CD4-positive, alpha-beta memory T cell (primary cell): ENCODE results near the gene SCAMP5. TPM values are rescaled to one million over a fixed set of nuclear protein-coding genes. Genes with fewer than 3 reads are reported as not detected.

Experiments used
- CTCF ChIA-PET: fragments of 350-600 bp; sonication (Branson Sonifier 250); formaldehyde crosslinking; loops from one replicate; lab custom pipeline; 2021; ENCODE audit warnings: inconsistent platforms; ENCODE audit not compliant: partially characterized antibody; lab: Charles Lee
- POLR2A ChIA-PET: fragments of 350-600 bp; sonication (Branson Sonifier 250); formaldehyde crosslinking; loops from one replicate; lab custom pipeline; 2021; ENCODE audit not compliant: partially characterized antibody; lab: Charles Lee
- DNase-seq, 5 donors: peaks; one replicate each; pipeline versions ENCODE4 v3.0.0 to v3.0.0-alpha.2; 2020 to 2022; ENCODE audit warnings: mixed read lengths in 1 of 5
- H3K27ac ChIP-seq: one replicate; pipeline ENCODE4 v1.7.0; 2013; ENCODE audit warnings: low read depth, low read length
- H3K27me3 ChIP-seq: 2 replicates; pipeline ENCODE4 v1.7.0; 2013; ENCODE audit warnings: mild to moderate bottlenecking, low read length, moderate library complexity; ENCODE audit not compliant: insufficient read depth
- H3K36me3 ChIP-seq: 2 replicates; pipeline ENCODE4 v1.7.0; 2013; ENCODE audit warnings: mild to moderate bottlenecking, low read length, moderate library complexity; ENCODE audit not compliant: insufficient read depth
- H3K4me1 ChIP-seq: 2 replicates; pipeline ENCODE4 v1.7.0; 2013; ENCODE audit warnings: mild to moderate bottlenecking, low read length, moderate library complexity; ENCODE audit not compliant: insufficient read depth
- H3K4me3 ChIP-seq, 2 donors: one replicate each; pipeline ENCODE4 v1.7.0; 2013; ENCODE audit warnings: low read length in 2 of 2, mild to moderate bottlenecking in 1 of 2
- H3K9me3 ChIP-seq, 2 donors: one replicate each; pipeline ENCODE4 v1.7.0; 2013; ENCODE audit warnings: low read length in 2 of 2, control low read depth in 1 of 2; ENCODE audit not compliant: control insufficient read depth in 1 of 2
- H3K27ac Mint-ChIP-seq, 7 donors: one replicate each; pipeline ENCODE4 v1.8.0; 2020 to 2021; ENCODE audit warnings: mixed read lengths in 7 of 7, mild to moderate bottlenecking in 6 of 7, inconsistent platforms in 3 of 7, moderate library complexity in 3 of 7
- H3K27me3 Mint-ChIP-seq, 2 donors: one replicate each; pipeline ENCODE4 v1.8.0; 2020 to 2021; ENCODE audit warnings: mixed read lengths in 2 of 2
- H3K36me3 Mint-ChIP-seq, 2 donors: one replicate each; pipeline ENCODE4 v1.8.0; 2020 to 2021; ENCODE audit warnings: mixed read lengths in 2 of 2, inconsistent platforms in 1 of 2, mild to moderate bottlenecking in 1 of 2
- H3K4me1 Mint-ChIP-seq, 4 donors: one replicate each; pipeline ENCODE4 v1.8.0; 2020 to 2021; ENCODE audit warnings: mixed read lengths in 4 of 4, mild to moderate bottlenecking in 1 of 4
- H3K4me3 Mint-ChIP-seq, 8 donors: one replicate each; pipeline ENCODE4 v1.8.0; 2020 to 2021; ENCODE audit warnings: mixed read lengths in 8 of 8, mild to moderate bottlenecking in 7 of 8, moderate library complexity in 6 of 8, inconsistent platforms in 3 of 8
- H3K9me3 Mint-ChIP-seq, 8 donors: one replicate each; pipeline ENCODE4 v1.8.0; 2020 to 2021; ENCODE audit warnings: mixed read lengths in 8 of 8, mild to moderate bottlenecking in 5 of 8, inconsistent platforms in 3 of 8, moderate library complexity in 1 of 8
- intact Hi-C: fragments of 100-400 bp; cut with micrococcal nuclease; formaldehyde crosslinking; loops from one replicate; pipeline ENCODE4 v1.15.1; 2023
- polyA plus RNA-seq, 2 donors: library from polyadenylated mRNA; unstranded; fragments of 300-500 nt; fragmentation: Illumina TruSeq; gene quantifications; one replicate each; pipeline ENCODE4 v1.2.3, GENCODE V29; 2021
- total RNA-seq, 2 experiments: library from RNA; stranded (reverse); gene quantifications; one replicate each; pipeline ENCODE4 v1.2.3, GENCODE V29; 2021

SCAMP5 gene
- total RNA-seq: under 1 TPM; 0.26 to 0.33 TPM
- polyA plus RNA-seq: under 1 TPM in 1 of 2 donors, not detected in 1; 0.15 TPM

- peaks cover 16 to 28% of the 10 kb centered on the region in 2 donors for H3K27me3 Mint-ChIP-seq
- ChIA-PET CTCF (interaction anchor here (0.8 to 1.4 kb wide), 4 partner anchors 9 to 209 kb away, joined by 3 to 5 read pairs (median 4); partner anchors contain the start of gene RPP25), POLR2A (interaction anchor here (1.0 to 1.3 kb wide), 4 partner anchors 28 to 209 kb away, joined by 3 to 5 read pairs (median 3); partner anchors contain the start of genes COX5A, PPCDC and RPP25)
- peak within 1 kb of the TSS; percentile 76 to 92 (median 84) for H3K4me3 Mint-ChIP-seq
- H3K4me3 ChIP-seq: peak within 1 kb of the TSS; percentile 47 to 74
- intact Hi-C loops: loop anchor here (1.0 to 2.0 kb wide), 2 partner anchors 28 to 168 kb away; partner anchors contain the start of gene PPCDC
- H3K4me1 ChIP-seq: peaks cover 17% of the 10 kb centered on the region
- H3K27ac ChIP-seq: no peak within 1 kb of the TSS
- H3K9me3 Mint-ChIP-seq: peaks cover 0 to 5% (median 0%) of the 10 kb centered on the region in 8 donors
- no peaks in the 10 kb centered on the region for H3K36me3 ChIP-seq
- peaks cover 9 to 16% (median 14%) of the 10 kb centered on the region in 4 donors for H3K4me1 Mint-ChIP-seq
- peaks cover 8% of the 10 kb centered on the region for H3K27me3 ChIP-seq
- no peaks in the 10 kb centered on the region for H3K9me3 ChIP-seq
- DNase-seq: peak; percentile 90 to 93 (median 90)
- H3K27ac Mint-ChIP-seq: peak within 1 kb of the TSS in 4 of 7 donors; percentile 29 to 86 (median 74)
- H3K36me3 Mint-ChIP-seq: no peaks in the 10 kb centered on the region
Measured at GRCh38 chr15:74995182-74995778, at the start of gene SCAMP5. SCAMP5 (plus strand) TSS chr15:74995563; CDS start chr15:75011840, 16,277 bp downstream.

- Histone ChIP-seq H3K4me1 (peaks cover 5% of the 10 kb centered on the region), H3K27ac (no peak overlapping the region), H3K27me3 (no peaks in the 10 kb centered on the region), H3K36me3 (no peaks in the 10 kb centered on the region), H3K9me3 (no peaks in the 10 kb centered on the region), H3K4me3 (no peak overlapping the region)
- no peaks in the 10 kb centered on the region for H3K9me3 Mint-ChIP-seq
- intact Hi-C loops: loop anchor here (1.0 to 5.0 kb wide), 4 partner anchors 43 to 315 kb away; partner anchors contain the start of gene FAM219B
- ChIA-PET POLR2A (interaction anchor here (0.8 to 2.1 kb wide), 7 partner anchors 12 to 953 kb away, joined by 3 to 5 read pairs (median 3); partner anchors contain the start of genes COX5A, FBXO22 and MPI), CTCF (interaction anchor here (0.6 to 5.1 kb wide), 37 partner anchors 9 to 333 kb away, joined by 3 to 97 read pairs (median 5); partner anchors contain the start of genes COX5A, CPLX3, CSK and FAM219B)
- H3K36me3 Mint-ChIP-seq: no peaks in the 10 kb centered on the region
- peak overlapping the region in 1 of 7 donors; percentile 1 for H3K27ac Mint-ChIP-seq
- H3K4me3 Mint-ChIP-seq: no peak overlapping the region
- peak; percentile 70 to 79 (median 75) for DNase-seq
- H3K4me1 Mint-ChIP-seq: peaks cover under 1 to 11% (median 3%) of the 10 kb centered on the region in 4 donors
- peaks cover 2% of the 10 kb centered on the region in 2 donors for H3K27me3 Mint-ChIP-seq
Measured at GRCh38 chr15:74950078-74950908, 45.1 kb upstream of the SCAMP5 start.

- Histone ChIP-seq H3K36me3 (no peaks in the 10 kb centered on the region), H3K4me1 (peaks cover 13% of the 10 kb centered on the region), H3K27ac (no peak overlapping the region), H3K9me3 (no peaks in the 10 kb centered on the region), H3K27me3 (no peaks in the 10 kb centered on the region), H3K4me3 (no peak overlapping the region)
- H3K36me3 Mint-ChIP-seq: no peaks in the 10 kb centered on the region
- ChIA-PET CTCF (interaction anchor here (0.7 to 5.1 kb wide), 35 partner anchors 9 to 333 kb away, joined by 3 to 97 read pairs (median 5); partner anchors contain the start of genes COX5A, CPLX3, CSK and FAM219B), POLR2A (interaction anchor here (0.8 to 2.1 kb wide), 7 partner anchors 13 to 953 kb away, joined by 3 to 5 read pairs (median 3); partner anchors contain the start of genes COX5A, FBXO22 and MPI)
- intact Hi-C loops: loop anchor here (5.0 kb wide), 1 partner anchor 44 kb away; the partner anchor contains the start of gene FAM219B
- peaks cover 2% of the 10 kb centered on the region in 2 donors for H3K27me3 Mint-ChIP-seq
- H3K4me1 Mint-ChIP-seq: peaks cover 3 to 15% (median 5%) of the 10 kb centered on the region in 4 donors
- no peaks in the 10 kb centered on the region for H3K9me3 Mint-ChIP-seq
- no peak for DNase-seq
- no peak overlapping the region for H3K4me3 Mint-ChIP-seq
- H3K27ac Mint-ChIP-seq: no peak overlapping the region
Measured at GRCh38 chr15:74951006-74951405, 44.4 kb upstream of the SCAMP5 start.

- no peaks in the 10 kb centered on the region for H3K9me3 ChIP-seq
- no peaks in the 10 kb centered on the region for H3K36me3 ChIP-seq
- H3K27me3 Mint-ChIP-seq: peaks cover 16 to 19% of the 10 kb centered on the region in 2 donors
- H3K4me3 Mint-ChIP-seq: peak overlapping the region in 1 of 8 donors; percentile 12
- CTCF ChIA-PET: interaction anchor here (1.3 to 3.0 kb wide), 4 partner anchors 15 to 186 kb away, joined by 3 to 12 read pairs (median 4); partner anchors contain the start of gene CSK
- POLR2A ChIA-PET: no interaction called here
- no peak for DNase-seq
- no peaks in the 10 kb centered on the region for H3K36me3 Mint-ChIP-seq
- peaks cover 40% of the 10 kb centered on the region for H3K4me1 ChIP-seq
- peaks cover 8 to 38% (median 19%) of the 10 kb centered on the region in 4 donors for H3K4me1 Mint-ChIP-seq
- no peak overlapping the region for H3K27ac Mint-ChIP-seq
- H3K27me3 ChIP-seq: peaks cover 19% of the 10 kb centered on the region
- no peak overlapping the region for H3K27ac ChIP-seq
- intact Hi-C loops: loop anchor here (5.0 kb wide), 1 partner anchor 47 kb away; the partner anchor contains the start of gene FAM219B
- H3K9me3 Mint-ChIP-seq: peaks cover 0 to 3% (median 0%) of the 10 kb centered on the region in 8 donors
- no peak overlapping the region for H3K4me3 ChIP-seq
Measured at GRCh38 chr15:74954515-74954914, 40.8 kb upstream of the SCAMP5 start.

- H3K27ac ChIP-seq: no peak overlapping the region
- Mint-ChIP-seq H3K27ac (no peak overlapping the region), H3K27me3 (peaks cover 18 to 21% of the 10 kb centered on the region in 2 donors), H3K9me3 (peaks cover 0 to 3% (median 0%) of the 10 kb centered on the region in 8 donors), H3K36me3 (no peaks in the 10 kb centered on the region), H3K4me1 (peaks cover 10 to 39% (median 20%) of the 10 kb centered on the region in 4 donors), H3K4me3 (peak overlapping the region in 4 of 8 donors; percentile 12 to 58 (median 44))
- H3K27me3 ChIP-seq: peaks cover 19% of the 10 kb centered on the region
- H3K36me3 ChIP-seq: no peaks in the 10 kb centered on the region
- no peak overlapping the region for H3K4me3 ChIP-seq
- DNase-seq: no peak
- POLR2A ChIA-PET: interaction anchor here (2.1 kb wide), 1 partner anchor 17 kb away, joined by 12 read pairs; the partner anchor contains the start of gene COX5A
- peaks cover 40% of the 10 kb centered on the region for H3K4me1 ChIP-seq
- CTCF ChIA-PET: interaction anchor here (1.3 to 3.0 kb wide), 4 partner anchors 15 to 186 kb away, joined by 3 to 12 read pairs (median 4); partner anchors contain the start of gene CSK
- no peaks in the 10 kb centered on the region for H3K9me3 ChIP-seq
- intact Hi-C loops: loop anchor here (5.0 kb wide), 1 partner anchor 578 kb away; no protein-coding TSS in a partner anchor
Measured at GRCh38 chr15:74955017-74955416, 40.3 kb upstream of the SCAMP5 start.
